CD14-positive monocyte (primary cell): ENCODE results near the gene SLC25A11. TPM values are rescaled to one million over a fixed set of nuclear protein-coding genes. Genes with fewer than 3 reads are reported as not detected.

ENCODE experiments used
- DNase-seq, 3 donors: peaks; one replicate each; pipeline ENCODE4 v3.0.0-alpha.2; 2011 to 2022
- H2AFZ ChIP-seq: 2 replicates; pipeline ENCODE4 v1.6.0; 2012; ENCODE audit warnings: mild to moderate bottlenecking, low read depth, low read length, inconsistent platforms; ENCODE audit not compliant: insufficient read depth, poor library complexity, severe bottlenecking
- H3K27ac ChIP-seq, 2 donors: 1 replicate in 1 of 2; 2 replicates in 1 of 2; pipeline ENCODE4 v1.5.1; 2012 to 2013; ENCODE audit warnings: low read length in 2 of 2, control low read depth in 1 of 2, inconsistent platforms in 1 of 2, low read depth in 1 of 2, mild to moderate bottlenecking in 1 of 2
- H3K27me3 ChIP-seq, 2 donors: one replicate each; pipeline versions ENCODE4 v1.6.0 to v1.6.1; 2011 to 2013; ENCODE audit warnings: low read length in 2 of 2; ENCODE audit not compliant: control insufficient read depth in 2 of 2, insufficient read depth in 2 of 2
- H3K36me3 ChIP-seq, 2 donors: replicated peaks in 1 of 2; 1 replicate in 1 of 2; 2 replicates in 1 of 2; pipeline versions ENCODE4 v1.5.1 to v1.6.1; 2012 to 2013; ENCODE audit warnings: low read length in 2 of 2, control low read depth in 1 of 2, inconsistent platforms in 1 of 2, mild to moderate bottlenecking in 1 of 2; ENCODE audit not compliant: insufficient read depth in 2 of 2, control insufficient read depth in 1 of 2
- H3K4me1 ChIP-seq, 2 donors: 1 replicate in 1 of 2; 2 replicates in 1 of 2; pipeline versions ENCODE4 v1.5.1 to v1.6.1; 2012 to 2013; ENCODE audit warnings: low read length in 2 of 2, control low read depth in 1 of 2, inconsistent platforms in 1 of 2, mild to moderate bottlenecking in 1 of 2, moderate library complexity in 1 of 2; ENCODE audit not compliant: insufficient read depth in 2 of 2, control insufficient read depth in 1 of 2
- H3K4me2 ChIP-seq: replicated peaks from 2 replicates; pipeline ENCODE3; 2012; ENCODE audit warnings: low read length, moderate library complexity, mild to moderate bottlenecking; ENCODE audit not compliant: poor library complexity, severe bottlenecking; ENCODE audit errors: extremely low read depth
- H3K4me3 ChIP-seq, 3 experiments: fragments of 200-600 bp in 1 of 3; sonication (generic) in 1 of 3; replicated peaks in 1 of 3; 1 replicate in 2 of 3; 2 replicates in 1 of 3; pipeline ENCODE4 v1.5.1; 2011 to 2013; ENCODE audit warnings: low read length in 3 of 3, mild to moderate bottlenecking in 3 of 3, control low read depth in 2 of 3, low read depth in 2 of 3, inconsistent platforms in 1 of 3, moderate library complexity in 1 of 3
- H3K79me2 ChIP-seq: 2 replicates; pipeline ENCODE4 v1.6.0; 2012; ENCODE audit warnings: mild to moderate bottlenecking, control low read depth, inconsistent platforms, low read length, moderate library complexity; ENCODE audit not compliant: insufficient read depth
- H3K9ac ChIP-seq: 2 replicates; pipeline ENCODE4 v1.6.0; 2017; ENCODE audit warnings: low read length, mild to moderate bottlenecking; ENCODE audit not compliant: insufficient read depth, poor library complexity, severe bottlenecking
- H3K9me3 ChIP-seq, 2 donors: replicated peaks in 1 of 2; 1 replicate in 1 of 2; 2 replicates in 1 of 2; pipeline versions ENCODE4 v1.5.1 to v1.6.1; 2012 to 2013; ENCODE audit warnings: low read length in 2 of 2, control low read depth in 1 of 2; ENCODE audit not compliant: control insufficient read depth in 1 of 2, insufficient read depth in 1 of 2
- H4K20me1 ChIP-seq: 2 replicates; pipeline ENCODE4 v1.6.0; 2012; ENCODE audit warnings: mild to moderate bottlenecking, low read length, control low read depth, moderate library complexity; ENCODE audit not compliant: insufficient read depth
- H3K27ac Mint-ChIP-seq, 7 donors: one replicate each; pipeline ENCODE4 v1.8.0; 2020; ENCODE audit warnings: mild to moderate bottlenecking in 7 of 7, mixed read lengths in 7 of 7, moderate library complexity in 6 of 7, inconsistent platforms in 2 of 7
- H3K27me3 Mint-ChIP-seq, 3 donors: one replicate each; pipeline ENCODE4 v1.8.0; 2021 to 2022; ENCODE audit warnings: low read depth in 3 of 3, mild to moderate bottlenecking in 3 of 3, mixed read lengths in 3 of 3, moderate library complexity in 3 of 3, inconsistent platforms in 1 of 3
- H3K36me3 Mint-ChIP-seq, 2 donors: one replicate each; pipeline ENCODE4 v1.8.0; 2020; ENCODE audit warnings: mixed read lengths in 2 of 2, inconsistent platforms in 1 of 2, mild to moderate bottlenecking in 1 of 2
- H3K4me1 Mint-ChIP-seq: one replicate; pipeline ENCODE4 v1.8.0; 2020; ENCODE audit warnings: mild to moderate bottlenecking, mixed read lengths
- H3K4me3 Mint-ChIP-seq, 2 donors: one replicate each; pipeline ENCODE4 v1.8.0; 2020; ENCODE audit warnings: mild to moderate bottlenecking in 2 of 2, mixed read lengths in 2 of 2, moderate library complexity in 1 of 2
- H3K9me3 Mint-ChIP-seq, 7 donors: one replicate each; pipeline ENCODE4 v1.8.0; 2020 to 2022; ENCODE audit warnings: mixed read lengths in 7 of 7, mild to moderate bottlenecking in 6 of 7, moderate library complexity in 6 of 7, inconsistent platforms in 2 of 7
- CTCF ChIP-seq: fragments of 200-600 bp; IDR thresholded peaks from one replicate; pipeline ENCODE4 v1.8.0; 2022; ENCODE audit warnings: antibody characterized with exemption, mild to moderate bottlenecking
- WGBS: methylation state at CpG from one replicate; pipeline ENCODE4 v1.1.5; 2013; ENCODE audit warnings: missing lambda C conversion rate; ENCODE audit not compliant: insufficient coverage; 5-methylcytosine and 5-hydroxymethylcytosine counted together
- intact Hi-C, 2 donors: fragments of 100-400 bp; cut with micrococcal nuclease; formaldehyde crosslinking; loops; one replicate each; pipeline versions ENCODE4 v1.15.0 to v1.15.1; 2023
- polyA plus RNA-seq, 3 donors: library from polyadenylated mRNA; depleted of rRNA in 1 of 3; unstranded in 2 of 3; stranded (reverse) in 1 of 3; fragments of 300-500 nt in 2 of 3; fragments of >200 nt in 1 of 3; fragmentation: Illumina TruSeq in 2 of 3; gene quantifications; 1 replicate in 2 of 3; 2 replicates in 1 of 3; pipeline ENCODE4 v1.2.3, GENCODE V29; 2012 to 2021

SLC25A11 gene
- polyA plus RNA-seq, 3 donors, result 65.2 to 138 (median 111) TPM

GRCh38 chr17:4971826-4972225 lies 32.0 kb upstream of the SLC25A11 start:
- no peaks in the 10 kb centered on the region for H3K27me3 ChIP-seq
- Mint-ChIP-seq H3K27me3 (peaks cover 0 to 2% (median 2%) of the 10 kb centered on the region in 3 donors), H3K36me3 (peaks cover 69 to 81% of the 10 kb centered on the region in 2 donors), H3K4me1 (peaks cover 44% of the 10 kb centered on the region), H3K9me3 (no peaks in the 10 kb centered on the region), H3K4me3 (no peak overlapping the region), H3K27ac (peak overlapping the region in 1 of 7 donors; percentile 59)
- no peak for DNase-seq
- no peak overlapping the region for H3K4me3 ChIP-seq
- no peak for TF ChIP-seq CTCF
- H3K4me2 ChIP-seq, result no peak overlapping the region
- H2AFZ ChIP-seq, result no peak overlapping the region
- H3K9ac ChIP-seq, result no peak overlapping the region
- peaks cover 44 to 57% of the 10 kb centered on the region in 2 donors for H3K4me1 ChIP-seq
- peak overlapping the region in 1 of 2 donors; percentile 60 for H3K27ac ChIP-seq
- intact Hi-C loops, result no loop called here
- WGBS, result 96% methylated on average over 4 of the region's 6 CpGs
- peaks cover 33% of the 10 kb centered on the region for H3K79me2 ChIP-seq
- H4K20me1 ChIP-seq, result peaks cover 6% of the 10 kb centered on the region
- peaks cover 46 to 73% of the 10 kb centered on the region in 2 donors for H3K36me3 ChIP-seq
- no peaks in the 10 kb centered on the region for H3K9me3 ChIP-seq

- no peak overlapping the region for H3K27ac ChIP-seq
- no peak overlapping the region for H3K9ac ChIP-seq
- Mint-ChIP-seq H3K27me3 (peaks cover 0 to 2% (median 2%) of the 10 kb centered on the region in 3 donors), H3K9me3 (no peaks in the 10 kb centered on the region), H3K27ac (peak overlapping the region in 1 of 7 donors; percentile 79), H3K4me3 (no peak overlapping the region), H3K36me3 (peaks cover 67 to 72% of the 10 kb centered on the region in 2 donors), H3K4me1 (peaks cover 52% of the 10 kb centered on the region)
- DNase-seq, result no peak
- peaks cover 6% of the 10 kb centered on the region for H4K20me1 ChIP-seq
- peaks cover 59 to 72% of the 10 kb centered on the region in 2 donors for H3K4me1 ChIP-seq
- WGBS, result 94% methylated on average over 8 of the region's 8 CpGs
- intact Hi-C loops, result no loop called here
- no peaks in the 10 kb centered on the region for H3K27me3 ChIP-seq
- peaks cover 42 to 57% of the 10 kb centered on the region in 2 donors for H3K36me3 ChIP-seq
- no peak overlapping the region for H2AFZ ChIP-seq
- no peak for TF ChIP-seq CTCF
- H3K79me2 ChIP-seq, result peaks cover 36% of the 10 kb centered on the region
- H3K9me3 ChIP-seq, result no peaks in the 10 kb centered on the region
- H3K4me3 ChIP-seq, result no peak overlapping the region
- no peak overlapping the region for H3K4me2 ChIP-seq
Observed at GRCh38 chr17:4970273-4970672, 30.4 kb upstream of the SLC25A11 start.
